ENCODE measurements around the gene PUDP. TPM values are rescaled to one million over a fixed set of nuclear protein-coding genes. Genes with fewer than 3 reads are reported as not detected.

PUDP gene
- total and polyA plus RNA-seq, 8 donors, result 1.8 to 42.0 (median 18.5) TPM

DNA sequence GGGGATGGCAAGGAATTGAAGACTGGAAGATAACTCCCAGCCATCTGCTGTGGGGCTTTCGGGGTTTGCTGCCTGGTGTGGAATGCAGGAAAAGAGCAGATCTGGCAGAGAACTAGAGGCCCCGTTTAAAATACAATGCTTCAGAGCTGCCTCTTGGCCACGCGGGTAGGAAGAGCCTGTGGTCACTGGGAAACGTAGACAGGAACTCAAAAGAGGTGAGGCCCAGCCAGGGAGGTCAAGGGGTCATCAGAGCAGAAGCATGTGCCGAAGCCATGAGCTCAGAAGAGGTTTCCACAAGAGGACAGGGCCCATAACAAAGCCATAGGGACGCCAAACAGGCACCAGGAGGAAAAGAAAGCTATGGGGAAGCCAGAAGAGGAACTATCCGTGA, 14.9 kb downstream of the PUDP start:
- intact Hi-C loops (cut with DNase I; ENCODE audit: low total_unique reads), result no loop called here
- Histone ChIP-seq H3K4me1 (peaks cover 11 to 47% (median 19%) of the 10 kb centered on the region in 4 donors), H3K27me3 (no peaks in the 10 kb centered on the region), H3K4me3 (no peak overlapping the region), H3K27ac (peak overlapping the region; percentile 67 to 90 (median 78)), H3K36me3 (no peaks in the 10 kb centered on the region), H3K9me3 (no peaks in the 10 kb centered on the region)
- WGBS, 5 donors, result 24 to 43% (median 33%) methylated on average over 7 to 8 of the region's 8 CpGs
- peak in 1 of 2 donors; percentile 49 for DNase-seq
- TF ChIP-seq, protein P1, sequence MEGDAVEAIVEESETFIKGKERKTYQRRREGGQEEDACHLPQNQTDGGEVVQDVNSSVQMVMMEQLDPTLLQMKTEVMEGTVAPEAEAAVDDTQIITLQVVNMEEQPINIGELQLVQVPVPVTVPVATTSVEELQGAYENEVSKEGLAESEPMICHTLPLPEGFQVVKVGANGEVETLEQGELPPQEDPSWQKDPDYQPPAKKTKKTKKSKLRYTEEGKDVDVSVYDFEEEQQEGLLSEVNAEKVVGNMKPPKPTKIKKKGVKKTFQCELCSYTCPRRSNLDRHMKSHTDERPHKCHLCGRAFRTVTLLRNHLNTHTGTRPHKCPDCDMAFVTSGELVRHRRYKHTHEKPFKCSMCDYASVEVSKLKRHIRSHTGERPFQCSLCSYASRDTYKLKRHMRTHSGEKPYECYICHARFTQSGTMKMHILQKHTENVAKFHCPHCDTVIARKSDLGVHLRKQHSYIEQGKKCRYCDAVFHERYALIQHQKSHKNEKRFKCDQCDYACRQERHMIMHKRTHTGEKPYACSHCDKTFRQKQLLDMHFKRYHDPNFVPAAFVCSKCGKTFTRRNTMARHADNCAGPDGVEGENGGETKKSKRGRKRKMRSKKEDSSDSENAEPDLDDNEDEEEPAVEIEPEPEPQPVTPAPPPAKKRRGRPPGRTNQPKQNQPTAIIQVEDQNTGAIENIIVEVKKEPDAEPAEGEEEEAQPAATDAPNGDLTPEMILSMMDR (IDR thresholded peaks at IDR 0.05), result no peak
- TF ChIP-seq POLR2AphosphoS5 (IDR thresholded peaks at IDR 0.05) (no peak), POLR2A (IDR thresholded peaks at IDR 0.05) (no peak), EP300 (IDR thresholded peaks at IDR 0.05) (no peak)

DNA sequence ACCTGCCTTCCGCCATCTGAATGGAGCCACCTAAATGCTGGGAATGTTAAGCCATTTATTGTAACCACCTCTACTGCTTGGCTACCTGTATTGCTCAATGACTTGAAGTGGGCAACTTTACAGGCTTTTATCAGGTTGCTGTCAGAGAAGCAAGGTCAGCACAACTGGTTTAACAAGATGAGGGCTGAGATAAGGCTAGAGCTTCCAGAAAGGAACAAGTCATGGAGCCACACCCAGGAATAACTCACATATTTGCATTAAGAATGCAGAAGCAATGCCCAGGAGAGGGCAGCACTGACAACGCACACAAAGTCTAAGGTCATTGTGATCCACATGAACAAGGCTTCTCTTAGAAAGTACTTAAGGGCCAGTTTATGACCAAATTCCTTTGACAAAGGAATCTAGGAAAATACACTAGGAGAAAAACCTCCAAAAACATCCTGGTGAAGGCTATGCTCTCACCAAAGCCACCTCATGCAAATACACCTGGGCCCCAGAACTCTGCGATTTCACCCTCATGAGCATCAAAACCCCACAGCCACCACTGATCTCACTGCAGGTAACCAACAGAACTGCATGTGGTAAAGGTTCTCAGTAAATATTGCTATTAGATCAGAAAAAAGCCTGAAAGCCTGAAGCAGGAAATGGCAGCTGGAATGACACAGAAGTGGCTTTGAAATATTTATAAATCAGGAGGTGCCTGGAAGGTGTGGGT, 15.5 kb downstream of the PUDP start:
- peaks cover 11 to 47% (median 19%) of the 10 kb centered on the region in 4 donors for H3K4me1 ChIP-seq
- intact Hi-C loops (cut with DNase I; ENCODE audit: low total_unique reads), result no loop called here
- H3K4me3 ChIP-seq, result no peak overlapping the region
- H3K27ac ChIP-seq, result peak overlapping the region; percentile 67 to 90 (median 78)
- no peaks in the 10 kb centered on the region for H3K27me3 ChIP-seq
- WGBS, 5 donors, result 49 to 65% (median 54%) methylated on average over 3 of the region's 3 CpGs
- TF ChIP-seq POLR2A (IDR thresholded peaks at IDR 0.05), result no peak
- TF ChIP-seq, protein P1 (IDR thresholded peaks at IDR 0.05), result peak in 4 of 7 experiments; percentile 14 to 61 (median 38)
- TF ChIP-seq POLR2AphosphoS5 (IDR thresholded peaks at IDR 0.05), result peak in 2 of 3 donors; percentile 72 to 75
- H3K9me3 ChIP-seq, result no peaks in the 10 kb centered on the region
- DNase-seq, result peak; percentile 90 to 94
- no peaks in the 10 kb centered on the region for H3K36me3 ChIP-seq

DNA sequence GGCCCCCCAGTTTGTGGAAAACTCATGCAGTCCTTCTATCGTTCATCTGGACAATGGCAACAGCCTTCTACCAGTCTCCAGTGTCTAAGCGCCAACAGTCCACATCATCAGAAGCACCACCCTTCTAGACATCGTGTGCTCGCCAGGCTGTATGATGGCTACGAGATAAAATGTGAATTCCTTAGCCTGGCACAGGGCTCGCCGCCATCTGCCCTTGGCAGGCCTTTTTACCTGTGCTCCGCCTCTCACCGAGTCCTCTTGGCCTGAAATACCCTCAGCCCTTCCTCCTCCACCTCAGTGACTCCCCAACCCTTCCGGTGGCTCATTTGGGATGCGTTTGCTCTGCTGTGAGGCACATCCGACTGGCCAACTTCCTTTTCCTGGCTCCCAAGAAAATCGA, 16.3 kb downstream of the PUDP start:
- intact Hi-C loops (cut with DNase I; ENCODE audit: low total_unique reads), result no loop called here
- Histone ChIP-seq H3K27me3 (no peaks in the 10 kb centered on the region), H3K4me3 (no peak overlapping the region), H3K27ac (peak overlapping the region; percentile 35 to 90 (median 65)), H3K4me1 (peaks cover 11 to 47% (median 19%) of the 10 kb centered on the region in 4 donors), H3K9me3 (no peaks in the 10 kb centered on the region), H3K36me3 (no peaks in the 10 kb centered on the region)
- WGBS, 5 donors, result 66 to 74% (median 69%) methylated on average over 9 to 13 of the region's 13 CpGs
- DNase-seq, result peak in 1 of 2 donors; percentile 70
- TF ChIP-seq POLR2AphosphoS5 (IDR thresholded peaks at IDR 0.05), result peak in 1 of 3 donors; percentile 48
- TF ChIP-seq, protein P1 (IDR thresholded peaks at IDR 0.05), result no peak
- TF ChIP-seq EP300 (IDR thresholded peaks at IDR 0.05), result no peak
- no peak for TF ChIP-seq POLR2A (IDR thresholded peaks at IDR 0.05)

DNA sequence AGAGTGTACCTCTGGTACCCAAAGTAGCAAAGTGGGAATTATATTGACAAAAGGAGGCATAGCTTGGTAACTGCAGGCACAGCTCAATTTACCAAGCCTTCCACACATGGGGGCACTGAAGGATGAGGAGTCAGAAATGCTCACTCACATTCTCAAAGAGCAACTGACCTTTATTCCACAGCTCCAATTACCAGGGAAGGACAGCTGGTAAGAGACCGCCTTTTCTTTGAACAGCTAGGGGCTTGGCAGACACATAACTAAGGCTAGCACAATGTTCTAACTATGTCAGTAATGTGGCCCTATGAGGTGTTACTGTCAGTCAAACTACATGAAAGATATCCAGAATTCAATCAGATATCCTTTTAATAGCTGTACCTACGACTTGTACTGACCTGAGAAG, 20.9 kb downstream of the PUDP start:
- no peak for DNase-seq
- TF ChIP-seq, protein P1 (IDR thresholded peaks at IDR 0.05), result no peak
- TF ChIP-seq POLR2A (IDR thresholded peaks at IDR 0.05) (no peak), POLR2AphosphoS5 (IDR thresholded peaks at IDR 0.05) (no peak), EP300 (IDR thresholded peaks at IDR 0.05) (no peak)

More for the DNA sequence above, 20.9 kb downstream of the PUDP start:
- Histone ChIP-seq H3K9me3 (no peaks in the 10 kb centered on the region), H3K36me3 (no peaks in the 10 kb centered on the region), H3K4me1 (peaks cover 0 to 17% (median 9%) of the 10 kb centered on the region in 4 donors), H3K27ac (no peak overlapping the region), H3K27me3 (no peaks in the 10 kb centered on the region), H3K4me3 (no peak overlapping the region)
- WGBS, 5 donors, result 62 to 68% (median 63%) methylated on average over 2 of the region's 2 CpGs
- intact Hi-C loops (cut with DNase I; ENCODE audit: low total_unique reads), result no loop called here
